Endothelial cell of umbilical vein (primary cell): Measurements from ENCODE around the gene MYL5.

Source experiments
- POLR2AphosphoS5 ChIP-seq: IDR thresholded peaks from 2 replicates; pipeline ENCODE4 v1.6.1; 2012; ENCODE audit warnings: low read depth, mild to moderate bottlenecking, control low read depth, low read length, moderate library complexity; ENCODE audit not compliant: insufficient read depth
- TF ChIP-seq, protein P1 (sequence below), 2 donors: IDR thresholded peaks; 1 replicate in 1 of 2; 2 replicates in 1 of 2; pipeline ENCODE4 v1.5.1; 2011; ENCODE audit warnings: low read length in 2 of 2, mild to moderate bottlenecking in 2 of 2, moderate library complexity in 2 of 2, control low read depth in 1 of 2, inconsistent platforms in 1 of 2, low read depth in 1 of 2; ENCODE audit not compliant: insufficient read depth in 1 of 2; ENCODE audit errors: extremely low read depth in 1 of 2

DNA sequence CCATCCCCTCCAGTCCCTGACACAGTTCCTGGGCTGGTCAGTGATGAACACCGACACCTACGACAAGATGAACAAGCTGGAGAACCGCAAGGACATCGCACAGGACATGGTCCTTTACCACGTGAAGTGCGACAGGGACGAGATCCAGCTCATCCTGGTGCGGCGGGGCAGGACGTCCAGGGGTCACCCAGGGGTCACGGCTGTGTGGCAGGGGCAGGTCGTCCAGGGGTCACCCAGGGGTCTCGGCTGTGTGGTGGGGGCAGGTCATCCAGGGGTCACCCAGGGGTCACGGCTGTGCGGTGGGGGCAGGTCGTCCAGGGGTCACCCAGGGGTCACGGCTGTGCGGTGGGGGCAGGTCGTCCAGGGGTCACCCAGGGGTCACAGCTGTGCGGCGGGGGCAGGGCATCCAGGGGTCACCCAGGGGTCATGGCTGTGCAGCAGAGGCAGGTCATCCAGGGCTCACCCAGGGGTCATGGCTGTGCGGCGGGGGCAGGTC is 17.0 kb upstream of the MYL5 start:
- TF ChIP-seq POLR2AphosphoS5, result no peak
- TF ChIP-seq, protein P1, sequence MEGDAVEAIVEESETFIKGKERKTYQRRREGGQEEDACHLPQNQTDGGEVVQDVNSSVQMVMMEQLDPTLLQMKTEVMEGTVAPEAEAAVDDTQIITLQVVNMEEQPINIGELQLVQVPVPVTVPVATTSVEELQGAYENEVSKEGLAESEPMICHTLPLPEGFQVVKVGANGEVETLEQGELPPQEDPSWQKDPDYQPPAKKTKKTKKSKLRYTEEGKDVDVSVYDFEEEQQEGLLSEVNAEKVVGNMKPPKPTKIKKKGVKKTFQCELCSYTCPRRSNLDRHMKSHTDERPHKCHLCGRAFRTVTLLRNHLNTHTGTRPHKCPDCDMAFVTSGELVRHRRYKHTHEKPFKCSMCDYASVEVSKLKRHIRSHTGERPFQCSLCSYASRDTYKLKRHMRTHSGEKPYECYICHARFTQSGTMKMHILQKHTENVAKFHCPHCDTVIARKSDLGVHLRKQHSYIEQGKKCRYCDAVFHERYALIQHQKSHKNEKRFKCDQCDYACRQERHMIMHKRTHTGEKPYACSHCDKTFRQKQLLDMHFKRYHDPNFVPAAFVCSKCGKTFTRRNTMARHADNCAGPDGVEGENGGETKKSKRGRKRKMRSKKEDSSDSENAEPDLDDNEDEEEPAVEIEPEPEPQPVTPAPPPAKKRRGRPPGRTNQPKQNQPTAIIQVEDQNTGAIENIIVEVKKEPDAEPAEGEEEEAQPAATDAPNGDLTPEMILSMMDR (IDR thresholded peaks at IDR 0.05; ENCODE audit: extremely low read depth in 1 of 2, insufficient read depth in 1 of 2, low read depth in 1 of 2, low read length in 2 of 2), result no peak
